Mononuclear cell (primary cell): ENCODE results near the gene LIMS4. TPM values are rescaled to one million over a fixed set of nuclear protein-coding genes. Genes with fewer than 3 reads are reported as not detected.
"Not testable (repeated sequence)": the region's sequence is repeated elsewhere in the genome, so short reads cannot be mapped to it uniquely, and the experiment has no call there.

Experiments used
- H3K27me3 ChIP-seq: 2 replicates; pipeline ENCODE4 v1.6.0; 2011; ENCODE audit warnings: low read length, control low read depth; ENCODE audit not compliant: insufficient read depth
- H3K4me1 ChIP-seq: 2 replicates; pipeline ENCODE4 v1.5.1; 2011; ENCODE audit warnings: mild to moderate bottlenecking, low read length, control low read depth; ENCODE audit not compliant: insufficient read depth
- H3K4me3 ChIP-seq: 2 replicates; pipeline ENCODE4 v1.5.1; 2011; ENCODE audit warnings: mild to moderate bottlenecking, low read length, moderate library complexity
- H3K9me3 ChIP-seq: 2 replicates; pipeline ENCODE4 v1.5.1; 2011; ENCODE audit warnings: low read depth, mild to moderate bottlenecking, control low read depth, low read length
- total RNA-seq: library from RNA; depleted of rRNA; stranded (reverse); fragments of >200 nt; gene quantifications from one replicate; pipeline ENCODE4 v1.2.3, GENCODE V29; 2012

The LIMS4 gene
- total RNA-seq, 1 donor: 0.10 TPM

- H3K4me1 ChIP-seq: not testable (repeated sequence)
Measured at GRCh38 chr2:110462458-110462857, 10.2 kb downstream of the LIMS4 start.

GRCh38 chr2:110460318-110460717 lies 12.3 kb downstream of the LIMS4 start:
- H3K4me3 ChIP-seq, H3K27me3 ChIP-seq, H3K4me1 ChIP-seq, H3K9me3 ChIP-seq: not testable (repeated sequence)

More at GRCh38 chr2:110462458-110462857, 10.2 kb downstream of the LIMS4 start:
- not testable (repeated sequence) for H3K4me3 ChIP-seq, H3K27me3 ChIP-seq, H3K9me3 ChIP-seq

- not testable (repeated sequence) for H3K4me1 ChIP-seq, H3K9me3 ChIP-seq, H3K27me3 ChIP-seq, H3K4me3 ChIP-seq
Measured at GRCh38 chr2:110457214-110457590, 15.4 kb downstream of the LIMS4 start.

GRCh38 chr2:110456291-110457213 lies 16.1 kb downstream of the LIMS4 start:
- not testable (repeated sequence) for H3K9me3 ChIP-seq, H3K4me3 ChIP-seq, H3K27me3 ChIP-seq, H3K4me1 ChIP-seq

- H3K4me3 ChIP-seq, H3K4me1 ChIP-seq, H3K9me3 ChIP-seq, H3K27me3 ChIP-seq: not testable (repeated sequence)
Measured at GRCh38 chr2:110455080-110455670, 17.4 kb downstream of the LIMS4 start.

DNA sequence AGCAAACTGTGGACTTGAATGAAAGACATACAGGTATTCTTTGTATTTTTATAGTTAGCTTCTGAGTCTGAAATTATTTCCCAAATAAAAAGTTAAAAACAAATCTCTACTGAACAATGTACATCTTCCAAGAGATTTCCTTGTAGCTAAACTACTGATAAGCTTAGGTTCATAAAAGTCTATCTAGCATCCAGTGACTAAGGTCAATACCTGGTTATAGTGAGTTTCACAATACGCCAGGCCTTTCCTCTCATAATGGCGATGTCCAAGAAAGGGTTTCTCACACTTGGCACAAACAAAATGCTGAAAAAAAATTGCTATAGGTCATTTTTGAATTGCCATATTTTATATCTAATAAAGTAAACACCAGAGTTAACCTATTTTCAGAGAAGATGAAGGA lies 21.7 kb downstream of the LIMS4 start:
- H3K27me3 ChIP-seq, H3K4me1 ChIP-seq, H3K4me3 ChIP-seq, H3K9me3 ChIP-seq: not testable (repeated sequence)

GRCh38 chr2:110449127-110449947 lies 23.3 kb downstream of the LIMS4 start:
- H3K4me1 ChIP-seq, H3K27me3 ChIP-seq, H3K4me3 ChIP-seq, H3K9me3 ChIP-seq: not testable (repeated sequence)

DNA sequence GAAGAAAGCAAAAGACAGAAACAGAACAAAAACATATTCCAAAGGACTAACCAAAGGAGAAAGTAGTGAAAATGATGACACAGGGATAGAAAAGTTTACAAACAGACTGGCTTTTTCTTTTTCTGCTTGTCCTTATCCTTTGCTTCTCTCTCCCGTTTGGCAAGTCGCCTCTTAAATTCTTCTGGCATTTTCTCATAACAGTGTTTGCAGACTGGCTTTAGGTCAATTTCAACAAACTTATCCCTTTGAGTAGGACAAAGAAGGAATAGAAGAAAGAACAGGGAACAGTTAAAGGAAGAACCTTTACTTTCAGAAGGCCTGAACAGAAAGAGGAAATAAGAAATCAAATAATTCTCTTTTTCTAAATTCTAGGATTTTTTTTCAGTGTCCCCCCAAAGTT lies 26.0 kb downstream of the LIMS4 start:
- H3K4me3 ChIP-seq, H3K27me3 ChIP-seq, H3K4me1 ChIP-seq, H3K9me3 ChIP-seq: not testable (repeated sequence)

DNA sequence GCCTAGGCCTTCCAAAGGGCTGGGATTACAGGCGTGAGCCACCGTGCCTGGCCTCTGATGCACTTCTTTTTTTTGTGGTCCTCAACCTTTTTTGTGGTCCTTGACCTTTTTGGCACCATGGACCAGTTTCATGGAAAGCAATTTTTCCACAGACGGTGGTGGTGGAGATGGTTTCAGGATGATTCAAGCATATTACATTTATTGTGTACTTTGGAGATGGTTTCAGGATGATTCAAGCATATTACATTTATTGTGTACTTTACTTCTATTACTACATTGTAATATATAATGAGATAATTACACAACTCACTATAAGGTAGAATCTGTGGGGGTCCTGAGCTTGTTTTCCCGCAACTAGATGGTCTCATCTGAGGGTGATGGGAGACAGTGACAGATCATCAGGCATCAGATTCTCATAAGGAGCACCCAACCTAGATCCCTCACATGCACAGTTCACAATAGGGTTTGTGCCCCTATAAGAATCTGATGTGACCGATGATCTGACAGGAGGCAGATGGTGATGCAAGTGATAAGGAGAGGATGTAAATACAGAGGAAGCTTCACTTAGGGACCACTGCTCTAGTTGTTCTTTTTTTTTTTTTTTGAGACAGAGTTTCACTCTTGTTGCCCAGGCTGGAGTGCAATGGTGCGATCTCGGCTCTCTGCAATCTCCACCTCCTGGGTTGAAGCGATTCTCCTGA lies 29.2 kb downstream of the LIMS4 start:
- H3K9me3 ChIP-seq, H3K4me3 ChIP-seq, H3K27me3 ChIP-seq, H3K4me1 ChIP-seq: not testable (repeated sequence)

DNA sequence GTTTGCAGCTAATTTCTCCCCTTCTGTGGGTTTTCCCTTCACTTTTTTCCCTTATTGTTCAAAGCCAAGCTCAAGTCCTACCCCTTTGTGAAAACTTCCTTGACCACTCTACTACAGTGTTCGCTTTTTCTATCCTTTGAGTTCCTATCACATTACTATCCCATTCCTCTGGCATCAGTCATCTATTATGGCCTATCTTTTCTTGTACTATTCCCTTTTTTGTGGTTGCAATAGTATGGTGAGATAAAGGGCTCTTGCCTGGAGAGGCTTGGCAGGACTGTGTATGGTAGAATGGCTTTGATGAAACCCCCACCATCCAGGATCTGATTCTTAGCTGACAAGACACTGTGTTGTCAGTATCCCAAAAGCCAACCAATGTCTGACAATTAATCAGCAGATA lies 30.7 kb downstream of the LIMS4 start:
- not testable (repeated sequence) for H3K27me3 ChIP-seq, H3K4me1 ChIP-seq, H3K4me3 ChIP-seq, H3K9me3 ChIP-seq

GRCh38 chr2:110434565-110434964 lies 38.1 kb downstream of the LIMS4 start:
- not testable (repeated sequence) for H3K27me3 ChIP-seq, H3K9me3 ChIP-seq, H3K4me3 ChIP-seq, H3K4me1 ChIP-seq

- not testable (repeated sequence) for H3K4me3 ChIP-seq, H3K9me3 ChIP-seq
Measured at GRCh38 chr2:110425725-110426124, 46.9 kb downstream of the LIMS4 start.

GRCh38 chr2:110424421-110424820 lies 48.2 kb downstream of the LIMS4 start:
- not testable (repeated sequence) for H3K27me3 ChIP-seq, H3K4me1 ChIP-seq, H3K4me3 ChIP-seq, H3K9me3 ChIP-seq

More at GRCh38 chr2:110425725-110426124, 46.9 kb downstream of the LIMS4 start:
- not testable (repeated sequence) for H3K4me1 ChIP-seq, H3K27me3 ChIP-seq

DNA sequence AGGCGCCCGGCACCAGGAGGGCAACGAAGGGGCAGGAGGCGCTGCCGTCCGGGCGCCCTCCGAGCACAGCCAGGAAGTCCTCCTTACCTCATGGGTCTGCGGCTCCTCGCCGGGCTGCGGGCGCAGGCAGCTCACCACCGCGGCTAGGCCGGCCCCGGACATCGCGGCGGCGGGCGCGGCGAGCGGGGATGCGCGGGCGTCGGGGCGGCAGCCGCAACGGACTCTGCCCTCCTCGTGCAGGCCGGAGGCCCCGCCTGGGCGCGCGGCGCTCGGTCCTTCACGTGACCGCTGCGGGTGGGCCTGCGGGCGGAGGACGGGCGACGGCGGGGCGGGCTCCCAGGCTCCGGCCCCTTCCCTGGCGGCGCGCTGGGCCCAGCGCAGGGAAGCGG lies 49.0 kb downstream of the LIMS4 start:
- H3K4me3 ChIP-seq, H3K27me3 ChIP-seq, H3K9me3 ChIP-seq, H3K4me1 ChIP-seq: not testable (repeated sequence)
